D721Med (cell line): ENCODE results near the gene NEDD4L.
A peak's percentile ranks its signal among the peaks of the same experiment; 100 is the strongest.

ENCODE experiments used
- DNase-seq: peaks from one replicate; pipeline ENCODE4 v3.0.0; 2011; ENCODE audit warnings: low spot score; ENCODE audit not compliant: insufficient read length
- FAIRE-seq: peaks from 2 replicates; lab custom pipeline; 2011; peaks lifted over from hg19 to GRCh38; lab: Jason Lieb, UNC
- TF ChIP-seq, protein P1 (sequence below): IDR thresholded peaks from 2 replicates; pipeline ENCODE4 v1.5.1; 2012; ENCODE audit warnings: mild to moderate bottlenecking, control low read depth; ENCODE audit not compliant: insufficient read depth; ENCODE audit errors: missing control alignments

NEDD4L gene

DNA sequence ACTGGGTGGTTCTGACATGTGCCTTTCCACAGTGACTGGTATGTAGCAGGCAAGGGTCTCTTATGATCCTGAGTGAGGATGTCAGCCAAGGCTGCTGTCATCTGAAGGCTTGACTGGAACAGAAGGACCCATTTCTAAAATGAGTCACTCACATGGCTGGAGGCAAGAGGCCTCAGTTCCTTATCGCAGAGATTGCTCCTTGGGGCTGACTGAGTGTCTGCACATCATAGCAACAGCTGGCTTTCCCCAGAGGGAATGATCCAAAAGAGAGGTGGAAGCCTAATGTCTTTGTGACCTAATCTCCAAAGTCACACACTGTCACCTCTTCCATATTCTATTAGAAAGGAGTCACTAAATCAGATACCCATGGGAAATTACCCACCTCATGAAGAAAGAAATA lies 114.0 kb downstream of the NEDD4L start:
- no peak for DNase-seq
- no peak for FAIRE-seq
- TF ChIP-seq, protein P1, sequence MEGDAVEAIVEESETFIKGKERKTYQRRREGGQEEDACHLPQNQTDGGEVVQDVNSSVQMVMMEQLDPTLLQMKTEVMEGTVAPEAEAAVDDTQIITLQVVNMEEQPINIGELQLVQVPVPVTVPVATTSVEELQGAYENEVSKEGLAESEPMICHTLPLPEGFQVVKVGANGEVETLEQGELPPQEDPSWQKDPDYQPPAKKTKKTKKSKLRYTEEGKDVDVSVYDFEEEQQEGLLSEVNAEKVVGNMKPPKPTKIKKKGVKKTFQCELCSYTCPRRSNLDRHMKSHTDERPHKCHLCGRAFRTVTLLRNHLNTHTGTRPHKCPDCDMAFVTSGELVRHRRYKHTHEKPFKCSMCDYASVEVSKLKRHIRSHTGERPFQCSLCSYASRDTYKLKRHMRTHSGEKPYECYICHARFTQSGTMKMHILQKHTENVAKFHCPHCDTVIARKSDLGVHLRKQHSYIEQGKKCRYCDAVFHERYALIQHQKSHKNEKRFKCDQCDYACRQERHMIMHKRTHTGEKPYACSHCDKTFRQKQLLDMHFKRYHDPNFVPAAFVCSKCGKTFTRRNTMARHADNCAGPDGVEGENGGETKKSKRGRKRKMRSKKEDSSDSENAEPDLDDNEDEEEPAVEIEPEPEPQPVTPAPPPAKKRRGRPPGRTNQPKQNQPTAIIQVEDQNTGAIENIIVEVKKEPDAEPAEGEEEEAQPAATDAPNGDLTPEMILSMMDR, result no peak

DNA sequence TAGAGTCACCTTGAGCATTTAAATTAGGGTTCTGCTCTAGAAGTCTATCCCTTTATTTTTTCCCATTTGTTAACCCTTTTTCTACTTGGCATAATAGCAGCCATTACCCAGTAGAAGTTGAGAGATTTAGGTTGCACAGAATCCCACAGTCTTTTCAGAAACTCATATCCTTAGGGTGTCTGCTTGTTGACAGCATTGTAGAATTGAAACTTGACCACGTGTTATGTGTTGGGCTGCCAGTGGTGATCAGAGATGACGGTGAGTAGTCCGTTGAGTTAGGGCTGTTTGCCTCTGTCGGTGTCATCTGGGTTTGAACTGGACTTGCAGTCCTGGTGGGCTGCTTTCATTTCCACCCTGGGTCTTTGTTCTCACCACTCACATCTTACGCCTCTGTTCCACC lies 114.4 kb downstream of the NEDD4L start:
- DNase-seq (no peak), FAIRE-seq (no peak)

DNA sequence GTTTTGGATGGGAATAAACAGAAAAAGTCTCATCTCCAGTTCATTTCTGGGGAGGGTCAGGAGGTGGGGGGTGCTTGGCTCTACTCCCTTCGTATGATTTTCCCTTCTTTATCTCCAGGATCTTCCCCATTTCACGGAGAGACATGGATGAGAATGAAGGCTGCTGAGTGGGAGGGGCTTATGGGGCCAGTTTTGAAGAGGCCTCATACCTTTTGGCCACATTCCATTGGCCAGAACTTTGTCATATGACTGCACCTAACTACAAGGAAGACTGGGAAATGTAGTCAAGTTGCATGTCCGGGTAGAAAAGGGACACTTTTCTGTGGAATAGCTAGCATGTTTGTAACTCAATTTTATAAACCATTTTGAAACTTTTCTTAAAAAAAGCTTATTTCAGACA lies 117.6 kb downstream of the NEDD4L start:
- FAIRE-seq, result peak; percentile 95
- no peak for DNase-seq
- TF ChIP-seq, protein P1, result no peak

More for the DNA sequence above, 114.4 kb downstream of the NEDD4L start:
- TF ChIP-seq, protein P1, result no peak

DNA sequence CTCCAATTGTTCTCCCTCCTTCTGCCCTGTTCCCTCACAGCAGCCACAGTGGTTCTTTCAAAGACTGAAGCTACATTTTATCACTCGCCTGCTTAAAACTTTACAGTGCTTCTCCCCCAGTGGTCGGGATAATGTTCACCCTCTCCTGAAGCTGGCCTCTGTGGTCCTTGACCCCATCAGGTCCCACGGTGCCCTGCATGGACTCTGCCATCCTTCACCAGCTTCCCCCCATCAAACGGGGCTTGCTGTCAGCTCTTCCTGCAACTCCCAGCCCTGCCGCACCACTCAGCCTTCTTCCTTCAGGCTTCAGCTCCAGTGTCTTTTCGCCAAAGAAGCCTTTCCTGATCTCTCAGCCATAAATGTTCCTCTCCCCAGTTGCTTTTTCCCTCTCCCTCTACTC lies 118.1 kb downstream of the NEDD4L start:
- DNase-seq, result no peak
- TF ChIP-seq, protein P1, result no peak
- FAIRE-seq, result no peak

DNA sequence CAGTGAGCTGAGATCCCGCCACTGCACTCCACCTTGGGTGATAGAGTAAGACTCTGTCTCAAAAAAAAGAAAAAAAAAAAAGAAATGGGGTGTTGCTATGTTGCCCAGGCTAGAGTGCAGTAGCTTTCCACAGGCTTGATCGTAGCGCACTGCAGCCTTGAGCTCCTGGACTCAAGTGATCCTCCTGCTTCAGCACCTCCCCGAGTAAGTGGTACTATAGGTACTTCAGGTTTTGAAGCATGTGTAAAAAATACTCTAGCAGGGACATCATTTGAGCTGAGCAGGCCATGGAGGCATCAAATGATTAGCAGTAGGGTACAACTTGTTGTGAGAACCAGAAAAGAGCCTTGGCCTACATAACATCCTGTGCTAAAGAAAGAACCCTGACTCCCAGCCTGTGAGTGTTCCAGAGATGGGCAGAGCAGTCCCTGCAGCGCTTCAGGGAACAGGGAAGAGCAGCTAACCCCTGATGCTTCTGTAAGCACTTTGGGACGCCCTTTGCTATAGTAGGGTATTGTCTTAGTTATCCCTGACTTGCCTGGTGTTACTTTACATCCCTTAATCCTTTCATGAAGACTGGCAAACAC lies 119.1 kb downstream of the NEDD4L start:
- FAIRE-seq (no peak), DNase-seq (no peak)
- TF ChIP-seq, protein P1, result no peak

DNA sequence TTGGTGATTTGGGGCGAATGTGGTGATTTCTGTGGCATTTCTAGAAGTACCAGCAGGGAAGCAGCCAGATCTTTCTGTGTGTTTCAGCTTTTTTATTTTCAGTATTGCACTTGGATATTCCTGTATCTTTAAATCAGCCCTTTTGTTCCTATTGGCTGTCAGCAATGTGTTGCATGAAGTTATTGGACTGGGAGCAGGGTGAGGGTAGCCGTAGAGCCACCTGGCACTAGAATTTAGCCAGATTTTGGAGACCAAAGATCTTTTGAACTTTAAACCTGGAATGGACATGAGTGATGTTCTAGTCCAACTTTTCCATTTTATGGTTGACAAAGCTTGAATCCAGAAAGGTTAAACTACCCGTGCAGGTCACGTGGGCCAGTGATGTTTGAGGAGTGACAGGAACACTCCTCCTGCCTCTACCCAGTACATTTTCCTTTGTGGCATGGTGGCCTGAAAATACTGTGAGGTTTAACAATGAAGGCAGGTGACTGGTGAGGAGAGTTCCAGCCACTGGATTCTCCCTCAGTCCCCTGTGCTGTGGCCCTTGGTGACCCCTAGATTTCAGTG lies 122.3 kb downstream of the NEDD4L start:
- FAIRE-seq, result no peak
- TF ChIP-seq, protein P1, result no peak
- no peak for DNase-seq

DNA sequence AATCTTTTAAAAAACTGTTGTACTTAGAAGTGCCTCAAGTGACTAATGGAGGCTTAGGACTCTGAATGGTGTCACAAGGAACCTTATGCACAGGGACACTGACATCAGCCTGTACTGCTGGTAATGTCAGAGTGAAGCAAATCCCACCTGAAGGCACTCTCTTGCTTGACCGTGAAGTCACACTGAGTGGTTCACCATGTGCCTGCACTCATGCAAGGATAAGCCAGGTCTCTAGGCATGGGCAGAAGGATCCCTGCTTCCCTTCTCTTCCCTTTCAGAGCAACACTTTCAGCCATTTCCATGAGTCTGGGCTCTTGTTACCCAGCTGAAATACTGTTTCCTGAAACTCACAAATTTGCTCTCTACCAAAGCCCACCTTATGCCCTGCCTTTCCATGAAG lies 123.0 kb downstream of the NEDD4L start:
- peak; percentile 98 for FAIRE-seq

More for the DNA sequence above, 123.0 kb downstream of the NEDD4L start:
- DNase-seq, result no peak
- TF ChIP-seq, protein P1, result no peak
